GM18499 (cell line): Measurements from ENCODE around the gene VIM.

Source experiments
- ATAC-seq: cut with Tn5 transposase; IDR thresholded peaks from one replicate; pipeline ENCODE4 v1.9.1; 2021; ENCODE audit warnings: moderate number of reproducible peaks; ENCODE audit not compliant: insufficient read depth, unreplicated experiment

The VIM gene

GRCh38 chr10:17228091-17229015, at the start of gene VIM:
Gene VIM (plus strand): TSS chr10:17228241. CDS start chr10:17229423, 1,182 bp downstream.
- peak; percentile 33 for ATAC-seq

- ATAC-seq: no peak
These were observed 49.0 kb upstream of the VIM start for GRCh38 chr10:17179002-17179401.

GRCh38 chr10:17181110-17181509, 46.9 kb upstream of the VIM start:
- ATAC-seq: no peak

- ATAC-seq: no peak
These were observed 46.3 kb upstream of the VIM start for GRCh38 chr10:17181751-17182150.

GRCh38 chr10:17183110-17183509, 44.9 kb upstream of the VIM start:
- ATAC-seq: no peak

- no peak for ATAC-seq
These were observed 42.2 kb upstream of the VIM start for GRCh38 chr10:17185873-17186272.

- ATAC-seq: no peak
These were observed 39.3 kb upstream of the VIM start for GRCh38 chr10:17188644-17189172.

- no peak for ATAC-seq
These were observed 37.4 kb upstream of the VIM start for GRCh38 chr10:17190602-17191001.

- ATAC-seq: no peak
These were observed 33.0 kb upstream of the VIM start for GRCh38 chr10:17195083-17195482.

GRCh38 chr10:17196045-17196444, 32.0 kb upstream of the VIM start:
- no peak for ATAC-seq

GRCh38 chr10:17196573-17196972, 31.5 kb upstream of the VIM start:
- ATAC-seq: no peak

- ATAC-seq: no peak
These were observed 28.7 kb upstream of the VIM start for GRCh38 chr10:17199351-17199804.

- ATAC-seq: no peak
These were observed 27.8 kb upstream of the VIM start for GRCh38 chr10:17200001-17200911.

GRCh38 chr10:17200912-17201793, 26.9 kb upstream of the VIM start, which contains the start of gene TRDMT1:
Gene TRDMT1 (minus strand): TSS chr10:17201672. CDS start chr10:17201634, 38 bp downstream.
- ATAC-seq: peak; percentile 82

GRCh38 chr10:17201794-17202116, 26.3 kb upstream of the VIM start:
- ATAC-seq: no peak

- ATAC-seq: no peak
These were observed 25.5 kb upstream of the VIM start for GRCh38 chr10:17202506-17202905.

- ATAC-seq: no peak
These were observed 25.0 kb upstream of the VIM start for GRCh38 chr10:17202999-17203398.

GRCh38 chr10:17203416-17203815, 24.6 kb upstream of the VIM start:
- no peak for ATAC-seq

GRCh38 chr10:17206210-17206709, 21.8 kb upstream of the VIM start:
- ATAC-seq: peak; percentile 36

GRCh38 chr10:17208476-17208875, 19.6 kb upstream of the VIM start:
- ATAC-seq: no peak
